ENCODE data around the gene GREB1L.

GREB1L gene

GRCh38 chr18:21341141-21341540 lies 99.1 kb downstream of the GREB1L start:
- Histone ChIP-seq H3K27me3 (ENCODE audit: control insufficient read depth in 1 of 2, insufficient read depth in 2 of 2, low read length in 2 of 2) (no peaks in the 10 kb centered on the region), H3K9me3 (ENCODE audit: control insufficient read depth in 1 of 2, low read length in 2 of 2) (no peaks in the 10 kb centered on the region), H3K9ac (ENCODE audit: low read depth in 1 of 2, low read length in 2 of 2) (no peak overlapping the region), H3K4me3 (ENCODE audit: low read depth in 1 of 2, low read length in 2 of 2) (no peak overlapping the region), H3K36me3 (ENCODE audit: control insufficient read depth in 1 of 2, insufficient read depth in 2 of 2, low read length in 2 of 2) (no peaks in the 10 kb centered on the region), H3K4me1 (ENCODE audit: control insufficient read depth in 1 of 2, insufficient read depth in 2 of 2, low read length in 2 of 2) (no peaks in the 10 kb centered on the region), H3K27ac (ENCODE audit: low read depth, low read length) (no peak overlapping the region)

- no peaks in the 10 kb centered on the region for H3K9me3 ChIP-seq (ENCODE audit: control insufficient read depth in 1 of 2, low read length in 2 of 2)
- no peaks in the 10 kb centered on the region for H3K36me3 ChIP-seq (ENCODE audit: control insufficient read depth in 1 of 2, insufficient read depth in 2 of 2, low read length in 2 of 2)
These were observed 100.3 kb downstream of the GREB1L start for GRCh38 chr18:21342372-21342771.

GRCh38 chr18:21344860-21345259 lies 102.8 kb downstream of the GREB1L start:
- H3K9ac ChIP-seq (ENCODE audit: low read depth in 1 of 2, low read length in 2 of 2), result no peak overlapping the region
- no peaks in the 10 kb centered on the region for H3K9me3 ChIP-seq (ENCODE audit: control insufficient read depth in 1 of 2, low read length in 2 of 2)
- no peaks in the 10 kb centered on the region for H3K4me1 ChIP-seq (ENCODE audit: control insufficient read depth in 1 of 2, insufficient read depth in 2 of 2, low read length in 2 of 2)
- H3K4me3 ChIP-seq (ENCODE audit: low read depth in 1 of 2, low read length in 2 of 2), result no peak overlapping the region
- H3K27ac ChIP-seq (ENCODE audit: low read depth, low read length), result no peak overlapping the region
- no peaks in the 10 kb centered on the region for H3K36me3 ChIP-seq (ENCODE audit: control insufficient read depth in 1 of 2, insufficient read depth in 2 of 2, low read length in 2 of 2)
- no peaks in the 10 kb centered on the region for H3K27me3 ChIP-seq (ENCODE audit: control insufficient read depth in 1 of 2, insufficient read depth in 2 of 2, low read length in 2 of 2)

More at GRCh38 chr18:21342372-21342771, 100.3 kb downstream of the GREB1L start:
- Histone ChIP-seq H3K27me3 (ENCODE audit: control insufficient read depth in 1 of 2, insufficient read depth in 2 of 2, low read length in 2 of 2) (no peaks in the 10 kb centered on the region), H3K4me3 (ENCODE audit: low read depth in 1 of 2, low read length in 2 of 2) (no peak overlapping the region), H3K27ac (ENCODE audit: low read depth, low read length) (no peak overlapping the region), H3K4me1 (ENCODE audit: control insufficient read depth in 1 of 2, insufficient read depth in 2 of 2, low read length in 2 of 2) (no peaks in the 10 kb centered on the region), H3K9ac (ENCODE audit: low read depth in 1 of 2, low read length in 2 of 2) (no peak overlapping the region)

GRCh38 chr18:21345840-21346239 lies 103.8 kb downstream of the GREB1L start:
- H3K9me3 ChIP-seq (ENCODE audit: control insufficient read depth in 1 of 2, low read length in 2 of 2), result no peaks in the 10 kb centered on the region
- no peaks in the 10 kb centered on the region for H3K36me3 ChIP-seq (ENCODE audit: control insufficient read depth in 1 of 2, insufficient read depth in 2 of 2, low read length in 2 of 2)
- no peak overlapping the region for H3K4me3 ChIP-seq (ENCODE audit: low read depth in 1 of 2, low read length in 2 of 2)
- no peak overlapping the region for H3K9ac ChIP-seq (ENCODE audit: low read depth in 1 of 2, low read length in 2 of 2)
- no peaks in the 10 kb centered on the region for H3K27me3 ChIP-seq (ENCODE audit: control insufficient read depth in 1 of 2, insufficient read depth in 2 of 2, low read length in 2 of 2)
- no peaks in the 10 kb centered on the region for H3K4me1 ChIP-seq (ENCODE audit: control insufficient read depth in 1 of 2, insufficient read depth in 2 of 2, low read length in 2 of 2)
- H3K27ac ChIP-seq (ENCODE audit: low read depth, low read length), result no peak overlapping the region

- Histone ChIP-seq H3K9ac (ENCODE audit: low read depth in 1 of 2, low read length in 2 of 2) (no peak overlapping the region), H3K27ac (ENCODE audit: low read depth, low read length) (no peak overlapping the region), H3K9me3 (ENCODE audit: control insufficient read depth in 1 of 2, low read length in 2 of 2) (no peaks in the 10 kb centered on the region), H3K4me1 (ENCODE audit: control insufficient read depth in 1 of 2, insufficient read depth in 2 of 2, low read length in 2 of 2) (no peaks in the 10 kb centered on the region), H3K4me3 (ENCODE audit: low read depth in 1 of 2, low read length in 2 of 2) (no peak overlapping the region), H3K27me3 (ENCODE audit: control insufficient read depth in 1 of 2, insufficient read depth in 2 of 2, low read length in 2 of 2) (no peaks in the 10 kb centered on the region), H3K36me3 (ENCODE audit: control insufficient read depth in 1 of 2, insufficient read depth in 2 of 2, low read length in 2 of 2) (no peaks in the 10 kb centered on the region)
These were observed 117.7 kb downstream of the GREB1L start for GRCh38 chr18:21359746-21360145.

GRCh38 chr18:21361307-21361880 lies 119.4 kb downstream of the GREB1L start:
- Histone ChIP-seq H3K36me3 (ENCODE audit: control insufficient read depth in 1 of 2, insufficient read depth in 2 of 2, low read length in 2 of 2) (no peaks in the 10 kb centered on the region), H3K9ac (ENCODE audit: low read depth in 1 of 2, low read length in 2 of 2) (no peak overlapping the region), H3K4me1 (ENCODE audit: control insufficient read depth in 1 of 2, insufficient read depth in 2 of 2, low read length in 2 of 2) (no peaks in the 10 kb centered on the region), H3K9me3 (ENCODE audit: control insufficient read depth in 1 of 2, low read length in 2 of 2) (no peaks in the 10 kb centered on the region), H3K27ac (ENCODE audit: low read depth, low read length) (no peak overlapping the region), H3K27me3 (ENCODE audit: control insufficient read depth in 1 of 2, insufficient read depth in 2 of 2, low read length in 2 of 2) (no peaks in the 10 kb centered on the region), H3K4me3 (ENCODE audit: low read depth in 1 of 2, low read length in 2 of 2) (no peak overlapping the region)

- Histone ChIP-seq H3K36me3 (ENCODE audit: control insufficient read depth in 1 of 2, insufficient read depth in 2 of 2, low read length in 2 of 2) (no peaks in the 10 kb centered on the region), H3K9ac (ENCODE audit: low read depth in 1 of 2, low read length in 2 of 2) (no peak overlapping the region), H3K27me3 (ENCODE audit: control insufficient read depth in 1 of 2, insufficient read depth in 2 of 2, low read length in 2 of 2) (no peaks in the 10 kb centered on the region), H3K4me3 (ENCODE audit: low read depth in 1 of 2, low read length in 2 of 2) (no peak overlapping the region), H3K4me1 (ENCODE audit: control insufficient read depth in 1 of 2, insufficient read depth in 2 of 2, low read length in 2 of 2) (no peaks in the 10 kb centered on the region), H3K9me3 (ENCODE audit: control insufficient read depth in 1 of 2, low read length in 2 of 2) (no peaks in the 10 kb centered on the region), H3K27ac (ENCODE audit: low read depth, low read length) (no peak overlapping the region)
These were observed 120.8 kb downstream of the GREB1L start for GRCh38 chr18:21362831-21363230.

- H3K27ac ChIP-seq (ENCODE audit: low read depth, low read length), result no peak overlapping the region
- no peak overlapping the region for H3K9ac ChIP-seq (ENCODE audit: low read depth in 1 of 2, low read length in 2 of 2)
- H3K9me3 ChIP-seq (ENCODE audit: control insufficient read depth in 1 of 2, low read length in 2 of 2), result no peaks in the 10 kb centered on the region
- H3K36me3 ChIP-seq (ENCODE audit: control insufficient read depth in 1 of 2, insufficient read depth in 2 of 2, low read length in 2 of 2), result no peaks in the 10 kb centered on the region
- no peaks in the 10 kb centered on the region for H3K27me3 ChIP-seq (ENCODE audit: control insufficient read depth in 1 of 2, insufficient read depth in 2 of 2, low read length in 2 of 2)
- H3K4me1 ChIP-seq (ENCODE audit: control insufficient read depth in 1 of 2, insufficient read depth in 2 of 2, low read length in 2 of 2), result no peaks in the 10 kb centered on the region
- H3K4me3 ChIP-seq (ENCODE audit: low read depth in 1 of 2, low read length in 2 of 2), result no peak overlapping the region
These were observed 121.3 kb downstream of the GREB1L start for GRCh38 chr18:21363348-21363747.

- H3K4me3 ChIP-seq (ENCODE audit: low read depth in 1 of 2, low read length in 2 of 2), result no peak overlapping the region
- no peak overlapping the region for H3K27ac ChIP-seq (ENCODE audit: low read depth, low read length)
- no peaks in the 10 kb centered on the region for H3K27me3 ChIP-seq (ENCODE audit: control insufficient read depth in 1 of 2, insufficient read depth in 2 of 2, low read length in 2 of 2)
- no peak overlapping the region for H3K9ac ChIP-seq (ENCODE audit: low read depth in 1 of 2, low read length in 2 of 2)
- H3K9me3 ChIP-seq (ENCODE audit: control insufficient read depth in 1 of 2, low read length in 2 of 2), result no peaks in the 10 kb centered on the region
- no peaks in the 10 kb centered on the region for H3K4me1 ChIP-seq (ENCODE audit: control insufficient read depth in 1 of 2, insufficient read depth in 2 of 2, low read length in 2 of 2)
- no peaks in the 10 kb centered on the region for H3K36me3 ChIP-seq (ENCODE audit: control insufficient read depth in 1 of 2, insufficient read depth in 2 of 2, low read length in 2 of 2)
These were observed 122.4 kb downstream of the GREB1L start for GRCh38 chr18:21364471-21364870.

GRCh38 chr18:21366896-21367295 lies 124.9 kb downstream of the GREB1L start:
- H3K27ac ChIP-seq (ENCODE audit: low read depth, low read length), result no peak overlapping the region

GRCh38 chr18:21369146-21369545 lies 127.1 kb downstream of the GREB1L start:
- H3K9me3 ChIP-seq (ENCODE audit: control insufficient read depth in 1 of 2, low read length in 2 of 2), result no peaks in the 10 kb centered on the region
- H3K4me1 ChIP-seq (ENCODE audit: control insufficient read depth in 1 of 2, insufficient read depth in 2 of 2, low read length in 2 of 2), result no peaks in the 10 kb centered on the region
- H3K27ac ChIP-seq (ENCODE audit: low read depth, low read length), result no peak overlapping the region
- H3K36me3 ChIP-seq (ENCODE audit: control insufficient read depth in 1 of 2, insufficient read depth in 2 of 2, low read length in 2 of 2), result no peaks in the 10 kb centered on the region
- no peaks in the 10 kb centered on the region for H3K27me3 ChIP-seq (ENCODE audit: control insufficient read depth in 1 of 2, insufficient read depth in 2 of 2, low read length in 2 of 2)
- H3K4me3 ChIP-seq (ENCODE audit: low read depth in 1 of 2, low read length in 2 of 2), result no peak overlapping the region
- no peak overlapping the region for H3K9ac ChIP-seq (ENCODE audit: low read depth in 1 of 2, low read length in 2 of 2)

More at GRCh38 chr18:21366896-21367295, 124.9 kb downstream of the GREB1L start:
- H3K9me3 ChIP-seq (ENCODE audit: control insufficient read depth in 1 of 2, low read length in 2 of 2), result no peaks in the 10 kb centered on the region
- H3K4me1 ChIP-seq (ENCODE audit: control insufficient read depth in 1 of 2, insufficient read depth in 2 of 2, low read length in 2 of 2), result no peaks in the 10 kb centered on the region
- no peaks in the 10 kb centered on the region for H3K36me3 ChIP-seq (ENCODE audit: control insufficient read depth in 1 of 2, insufficient read depth in 2 of 2, low read length in 2 of 2)
- H3K9ac ChIP-seq (ENCODE audit: low read depth in 1 of 2, low read length in 2 of 2), result no peak overlapping the region
- no peaks in the 10 kb centered on the region for H3K27me3 ChIP-seq (ENCODE audit: control insufficient read depth in 1 of 2, insufficient read depth in 2 of 2, low read length in 2 of 2)
- no peak overlapping the region for H3K4me3 ChIP-seq (ENCODE audit: low read depth in 1 of 2, low read length in 2 of 2)
